Gastrocnemius medialis (tissue), 4 donors: Measurements from ENCODE around the gene ADGRF3. TPM values are rescaled to one million over a fixed set of nuclear protein-coding genes. Genes with fewer than 3 reads are reported as not detected.
"Not testable (repeated sequence)": the region's sequence is repeated elsewhere in the genome, so short reads cannot be mapped to it uniquely, and the experiment has no call there.

Experiments used
- ATAC-seq, 2 donors: fragments of 150-250 bp; one replicate each; pipeline ENCODE4 v1.9.1; 2016
- DNase-seq, 2 donors: peaks; one replicate each; pipeline ENCODE4 v3.0.0-alpha.2; 2019
- H3K27ac ChIP-seq, 4 donors: fragments of 200-600 bp; sonication (generic); 1 replicate in 1 of 4; 2 replicates in 3 of 4; pipeline ENCODE4 v1.5.1; 2016 to 2018; ENCODE audit warnings: mild to moderate bottlenecking in 2 of 4, moderate library complexity in 1 of 4
- H3K27me3 ChIP-seq, 3 donors: fragments of 200-600 bp; sonication (generic) in 2 of 3; 1 replicate in 1 of 3; 2 replicates in 2 of 3; pipeline versions ENCODE4 v1.5.1 to v1.6.0; 2016 to 2019; ENCODE audit warnings: mild to moderate bottlenecking in 1 of 3, moderate library complexity in 1 of 3
- H3K36me3 ChIP-seq, 2 donors: fragments of 200-600 bp; sonication (generic) in 1 of 2; one replicate each; pipeline ENCODE4 v1.5.1; 2017 to 2018
- H3K4me1 ChIP-seq, 2 donors: fragments of 200-600 bp; sonication (generic) in 1 of 2; one replicate each; pipeline ENCODE4 v1.5.1; 2016 to 2017; ENCODE audit warnings: mild to moderate bottlenecking in 2 of 2
- H3K4me3 ChIP-seq, 4 donors: fragments of 200-600 bp; sonication (generic) in 3 of 4; 1 replicate in 1 of 4; 2 replicates in 3 of 4; pipeline ENCODE4 v1.5.1; 2016 to 2019; ENCODE audit warnings: mild to moderate bottlenecking in 2 of 4
- H3K9me3 ChIP-seq, 3 donors: fragments of 200-600 bp; sonication (generic) in 2 of 3; 1 replicate in 1 of 3; 2 replicates in 2 of 3; pipeline ENCODE4 v1.5.1; 2016 to 2019
- POLR2A ChIP-seq, 2 donors: fragments of 450-650 bp; IDR thresholded peaks; one replicate each; pipeline ENCODE4 v1.6.1; 2017; ENCODE audit warnings: antibody characterized with exemption in 2 of 2, mild to moderate bottlenecking in 2 of 2, moderate library complexity in 2 of 2
- in situ Hi-C, 4 donors: fragments of 200-750 bp; cut with MboI; loops; one replicate each; pipeline versions ENCODE4 v1.15.0 to v1.8.0; 2017; ENCODE audit warnings: low sequenced_read_pairs in 4 of 4
- intact Hi-C: fragments of 100-400 bp; cut with DNase I; formaldehyde crosslinking; loops from one replicate; pipeline ENCODE4 v1.15.1; 2023; ENCODE audit warnings: low total_unique reads
- total RNA-seq, 4 donors: library from RNA; depleted of rRNA; stranded (reverse); fragments of >200 nt; gene quantifications; one replicate each; pipeline versions ENCODE4 v1.1.0 to v1.2.3, GENCODE V29; 2016
- TF ChIP-seq, protein P1 (sequence below), 5 experiments: fragments of 450-650 bp in 3 of 5; fragments of 200-600 bp in 2 of 5; sonication (generic) in 2 of 5; IDR thresholded peaks in 4 of 5; conservative IDR thresholded peaks in 1 of 5; 1 replicate in 4 of 5; 2 replicates in 1 of 5; pipeline ENCODE4 v1.5.1; 2016 to 2019; ENCODE audit warnings: antibody characterized with exemption in 5 of 5, mild to moderate bottlenecking in 3 of 5, moderate library complexity in 3 of 5

The ADGRF3 gene
- total RNA-seq, 4 donors from 2014 or later = not detected

DNA sequence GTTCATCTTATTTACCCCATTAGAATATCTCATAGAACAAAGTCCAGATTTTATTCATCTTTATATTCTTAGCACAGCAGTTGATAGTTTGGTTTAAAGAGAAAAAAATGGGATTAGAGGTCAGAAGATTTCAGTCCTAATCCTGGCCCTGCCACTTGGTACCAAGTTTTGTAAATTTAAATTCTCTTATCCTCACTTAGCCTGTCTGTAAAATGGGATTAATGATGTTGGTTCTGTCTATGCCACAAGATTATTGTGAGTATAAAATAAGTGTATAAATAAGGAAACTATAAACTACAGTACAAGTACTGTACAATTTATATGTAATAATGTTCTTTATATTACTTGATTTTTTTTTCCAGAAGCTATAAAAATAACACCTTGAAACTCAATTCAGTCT is 38.0 kb upstream of the ADGRF3 start:
- DNase-seq = no peak
- in situ Hi-C loops (no loop called here), intact Hi-C loops (no loop called here)
- H3K27me3 ChIP-seq = no peaks in the 10 kb centered on the region
- no peak for TF ChIP-seq POLR2A (IDR thresholded peaks at IDR 0.05)
- TF ChIP-seq, protein P1, sequence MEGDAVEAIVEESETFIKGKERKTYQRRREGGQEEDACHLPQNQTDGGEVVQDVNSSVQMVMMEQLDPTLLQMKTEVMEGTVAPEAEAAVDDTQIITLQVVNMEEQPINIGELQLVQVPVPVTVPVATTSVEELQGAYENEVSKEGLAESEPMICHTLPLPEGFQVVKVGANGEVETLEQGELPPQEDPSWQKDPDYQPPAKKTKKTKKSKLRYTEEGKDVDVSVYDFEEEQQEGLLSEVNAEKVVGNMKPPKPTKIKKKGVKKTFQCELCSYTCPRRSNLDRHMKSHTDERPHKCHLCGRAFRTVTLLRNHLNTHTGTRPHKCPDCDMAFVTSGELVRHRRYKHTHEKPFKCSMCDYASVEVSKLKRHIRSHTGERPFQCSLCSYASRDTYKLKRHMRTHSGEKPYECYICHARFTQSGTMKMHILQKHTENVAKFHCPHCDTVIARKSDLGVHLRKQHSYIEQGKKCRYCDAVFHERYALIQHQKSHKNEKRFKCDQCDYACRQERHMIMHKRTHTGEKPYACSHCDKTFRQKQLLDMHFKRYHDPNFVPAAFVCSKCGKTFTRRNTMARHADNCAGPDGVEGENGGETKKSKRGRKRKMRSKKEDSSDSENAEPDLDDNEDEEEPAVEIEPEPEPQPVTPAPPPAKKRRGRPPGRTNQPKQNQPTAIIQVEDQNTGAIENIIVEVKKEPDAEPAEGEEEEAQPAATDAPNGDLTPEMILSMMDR (IDR thresholded peaks at IDR 0.05 in 4 of 5, conservative IDR thresholded peaks at IDR 0.05 in 1 of 5) = no peak
- ATAC-seq = no peak
- H3K36me3 ChIP-seq = peaks cover 0 to 47% of the 10 kb centered on the region in 2 donors
- no peak overlapping the region for H3K4me3 ChIP-seq
- H3K27ac ChIP-seq = no peak overlapping the region
- H3K9me3 ChIP-seq = no peaks in the 10 kb centered on the region
- H3K4me1 ChIP-seq = no peaks in the 10 kb centered on the region

DNA sequence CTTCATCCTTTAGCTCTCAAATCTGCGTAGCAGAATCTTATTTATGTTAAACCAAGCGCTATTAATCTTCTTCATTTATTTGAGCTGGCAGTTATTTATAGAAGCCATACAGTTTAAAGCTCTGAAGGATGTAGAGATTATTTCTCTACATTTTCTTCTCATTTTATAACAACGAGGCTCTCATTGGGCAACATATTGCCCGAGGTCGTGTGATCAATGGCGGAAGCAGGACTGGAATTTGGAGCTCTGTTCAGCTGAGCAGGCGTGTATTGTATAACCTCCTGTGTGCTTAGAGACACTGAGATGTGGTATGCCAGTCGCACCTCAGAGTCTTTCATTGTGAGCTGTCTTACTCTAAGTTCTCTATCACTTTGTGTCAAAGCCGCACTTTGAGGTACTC is 37.6 kb upstream of the ADGRF3 start:
- in situ Hi-C loops = no loop called here
- intact Hi-C loops = no loop called here
- no peaks in the 10 kb centered on the region for H3K4me1 ChIP-seq
- H3K27ac ChIP-seq = no peak overlapping the region
- no peak for TF ChIP-seq POLR2A (IDR thresholded peaks at IDR 0.05)
- TF ChIP-seq, protein P1 (IDR thresholded peaks at IDR 0.05 in 4 of 5, conservative IDR thresholded peaks at IDR 0.05 in 1 of 5) = no peak
- peaks cover 0 to 43% of the 10 kb centered on the region in 2 donors for H3K36me3 ChIP-seq
- H3K4me3 ChIP-seq = no peak overlapping the region
- H3K27me3 ChIP-seq = no peaks in the 10 kb centered on the region
- ATAC-seq (no peak), DNase-seq (no peak)
- H3K9me3 ChIP-seq = no peaks in the 10 kb centered on the region

DNA sequence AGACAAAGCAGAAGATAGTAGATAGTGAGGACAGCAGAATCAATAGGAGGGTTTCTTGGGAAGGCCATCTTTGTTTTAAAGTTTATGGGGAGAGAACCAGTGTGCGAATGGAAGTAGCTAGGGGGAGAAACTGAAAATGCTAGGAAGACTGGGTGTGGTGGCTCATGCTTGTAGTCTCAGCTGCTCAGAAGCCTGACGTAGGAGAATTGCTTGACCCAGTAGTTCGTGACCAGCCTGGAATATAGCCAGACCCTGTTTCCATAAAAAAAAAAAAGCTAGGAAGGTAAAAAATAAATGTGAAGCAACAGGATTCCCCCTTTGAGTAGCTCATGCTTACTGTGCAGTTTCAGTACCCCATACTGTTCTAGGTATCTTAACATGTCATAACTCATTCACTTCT is 36.0 kb upstream of the ADGRF3 start:
- H3K4me3 ChIP-seq = no peak overlapping the region
- intact Hi-C loops (no loop called here), in situ Hi-C loops (no loop called here)
- H3K4me1 ChIP-seq = no peaks in the 10 kb centered on the region
- no peaks in the 10 kb centered on the region for H3K9me3 ChIP-seq
- H3K36me3 ChIP-seq = peaks cover 0 to 53% of the 10 kb centered on the region in 2 donors
- H3K27me3 ChIP-seq = no peaks in the 10 kb centered on the region
- DNase-seq = no peak
- no peak for ATAC-seq
- TF ChIP-seq, protein P1 (IDR thresholded peaks at IDR 0.05 in 4 of 5, conservative IDR thresholded peaks at IDR 0.05 in 1 of 5) = no peak
- no peak for TF ChIP-seq POLR2A (IDR thresholded peaks at IDR 0.05)
- H3K27ac ChIP-seq = no peak overlapping the region

DNA sequence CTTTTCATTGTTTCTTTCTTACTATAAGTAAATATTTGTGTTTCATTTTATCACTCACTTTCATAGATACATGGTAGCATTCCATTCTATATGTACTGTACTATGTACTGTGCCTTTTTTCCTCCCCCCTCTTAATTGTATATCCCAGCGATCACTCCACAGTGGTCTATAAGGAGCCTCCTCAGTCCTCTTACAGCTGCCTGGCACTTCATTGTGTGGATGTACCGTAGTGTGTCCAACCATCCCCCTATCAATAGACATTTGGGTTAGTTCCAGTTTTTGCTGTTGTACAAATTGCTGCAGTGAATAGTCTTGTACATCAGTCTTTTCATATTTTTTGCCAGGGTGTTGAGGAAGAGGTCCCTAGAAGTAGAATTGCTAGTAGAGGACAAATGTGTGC is 33.7 kb upstream of the ADGRF3 start:
- Histone ChIP-seq H3K27me3 (no peaks in the 10 kb centered on the region), H3K4me1 (no peaks in the 10 kb centered on the region), H3K36me3 (peaks cover 0 to 42% of the 10 kb centered on the region in 2 donors), H3K4me3 (no peak overlapping the region), H3K9me3 (no peaks in the 10 kb centered on the region), H3K27ac (no peak overlapping the region)
- in situ Hi-C loops = no loop called here
- DNase-seq (no peak), ATAC-seq (no peak)
- no peak for TF ChIP-seq POLR2A (IDR thresholded peaks at IDR 0.05)
- TF ChIP-seq, protein P1 (IDR thresholded peaks at IDR 0.05 in 4 of 5, conservative IDR thresholded peaks at IDR 0.05 in 1 of 5) = no peak
- intact Hi-C loops = no loop called here

DNA sequence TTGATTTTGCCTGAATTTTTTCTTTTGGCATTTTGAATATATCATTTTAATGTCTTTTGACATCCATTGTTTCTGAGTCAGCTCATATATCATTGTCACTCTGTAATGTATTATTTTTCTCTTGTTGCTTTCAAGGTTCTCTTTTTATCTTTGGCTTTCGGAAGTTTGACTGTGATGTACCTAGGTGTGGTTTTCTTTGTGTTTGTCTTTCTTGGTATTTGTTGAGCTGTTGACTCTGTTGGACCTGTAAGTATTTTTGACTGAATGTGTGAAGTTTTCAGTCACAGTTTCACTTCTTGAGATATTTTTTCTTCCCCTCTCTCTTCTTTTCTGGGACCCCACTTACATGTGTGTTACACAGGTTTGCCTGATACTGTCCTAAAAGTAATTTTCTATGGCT is 30.2 kb upstream of the ADGRF3 start:
- Histone ChIP-seq H3K27me3 (no peaks in the 10 kb centered on the region), H3K9me3 (no peaks in the 10 kb centered on the region), H3K36me3 (peaks cover 0 to 49% of the 10 kb centered on the region in 2 donors), H3K4me3 (no peak overlapping the region), H3K27ac (no peak overlapping the region), H3K4me1 (no peaks in the 10 kb centered on the region)
- no peak for ATAC-seq
- intact Hi-C loops = no loop called here
- in situ Hi-C loops = no loop called here
- DNase-seq = no peak
- TF ChIP-seq POLR2A (IDR thresholded peaks at IDR 0.05) = no peak
- TF ChIP-seq, protein P1 (IDR thresholded peaks at IDR 0.05 in 4 of 5, conservative IDR thresholded peaks at IDR 0.05 in 1 of 5) = no peak

- in situ Hi-C loops, ATAC-seq: not testable (repeated sequence)
- H3K36me3 ChIP-seq = peaks cover 0 to 68% of the 10 kb centered on the region in 2 donors
These were observed 24.3 kb upstream of the ADGRF3 start for GRCh38 chr2:26370909-26371308.

GRCh38 chr2:26369664-26370063 is 23.1 kb upstream of the ADGRF3 start:
- H3K9me3 ChIP-seq, DNase-seq, H3K4me3 ChIP-seq, H3K4me1 ChIP-seq, H3K27me3 ChIP-seq, in situ Hi-C loops, intact Hi-C loops, H3K27ac ChIP-seq, ATAC-seq: not testable (repeated sequence)
- H3K36me3 ChIP-seq = peaks cover 0 to 65% of the 10 kb centered on the region in 2 donors

More at GRCh38 chr2:26370909-26371308, 24.3 kb upstream of the ADGRF3 start:
- H3K27me3 ChIP-seq, intact Hi-C loops, DNase-seq, H3K9me3 ChIP-seq, H3K4me1 ChIP-seq, H3K4me3 ChIP-seq, H3K27ac ChIP-seq: not testable (repeated sequence)
